C1 segment of cervical spinal cord (tissue), 14 donors: Measurements from ENCODE around the gene ARFIP1.
"Not testable (repeated sequence)": the region's sequence is repeated elsewhere in the genome, so short reads cannot be mapped to it uniquely, and the experiment has no call there.

Source experiments
- DNase-seq, 14 donors: peaks; one replicate each; lab custom pipeline; 2025; lab: John Stamatoyannopoulos, UW

Gene ARFIP1

GRCh38 chr4:152779513-152780266, at the start of gene ARFIP1, which contains the start of gene TIGD4:
TSS of gene ARFIP1 (plus strand) at chr4:152779954. CDS start at chr4:152829634, 49,680 bp downstream.
TSS of gene TIGD4 (minus strand) at chr4:152779730. CDS start at chr4:152771004, 8,726 bp downstream.
- peak; percentile 85 to 100 (median 99) for DNase-seq

GRCh38 chr4:152731997-152732396, 47.8 kb upstream of the ARFIP1 start:
- DNase-seq, result no peak

GRCh38 chr4:152734015-152734698, 45.6 kb upstream of the ARFIP1 start:
- peak in 1 of 14 donors; percentile 1 for DNase-seq

- no peak for DNase-seq
These were observed 45.1 kb upstream of the ARFIP1 start for GRCh38 chr4:152734699-152735050.

GRCh38 chr4:152735396-152735859, 44.3 kb upstream of the ARFIP1 start:
- DNase-seq, result no peak

- no peak for DNase-seq
These were observed 43.8 kb upstream of the ARFIP1 start for GRCh38 chr4:152735906-152736305.

GRCh38 chr4:152738827-152739226, 40.9 kb upstream of the ARFIP1 start:
- no peak for DNase-seq

GRCh38 chr4:152747444-152747843, 32.3 kb upstream of the ARFIP1 start:
- DNase-seq, result no peak

GRCh38 chr4:152748619-152749018, 31.1 kb upstream of the ARFIP1 start:
- no peak for DNase-seq

GRCh38 chr4:152763796-152764195, 16.0 kb upstream of the ARFIP1 start:
- no peak for DNase-seq

GRCh38 chr4:152765069-152765737, 14.6 kb upstream of the ARFIP1 start:
- not testable (repeated sequence) for DNase-seq

- DNase-seq, result no peak
These were observed 7.8 kb upstream of the ARFIP1 start for GRCh38 chr4:152771741-152772533.

- no peak for DNase-seq
These were observed 6.4 kb upstream of the ARFIP1 start for GRCh38 chr4:152773339-152773738.

GRCh38 chr4:152773953-152774352, 5.8 kb upstream of the ARFIP1 start:
- no peak for DNase-seq

- no peak for DNase-seq
These were observed 3.4 kb upstream of the ARFIP1 start for GRCh38 chr4:152776352-152776751.

- no peak for DNase-seq
These were observed 2.3 kb upstream of the ARFIP1 start for GRCh38 chr4:152777488-152777887.

- peak in 7 of 14 donors; percentile 34 to 80 (median 53) for DNase-seq
These were observed 870 bp upstream of the ARFIP1 start for GRCh38 chr4:152778656-152779512.

GRCh38 chr4:152780267-152780778, 569 bp downstream of the ARFIP1 start:
- peak in 8 of 14 donors; percentile 42 to 73 (median 59) for DNase-seq

- no peak for DNase-seq
These were observed 5.0 kb downstream of the ARFIP1 start for GRCh38 chr4:152784490-152785350.
